Epithelial cell of proximal tubule (primary cell): ENCODE data around the gene SERPINC1. TPM values are rescaled to one million over a fixed set of nuclear protein-coding genes. Genes with fewer than 3 reads are reported as not detected.

Experiments used
- DNase-seq: peaks from one replicate; pipeline ENCODE4 v3.0.0-alpha.2; 2011; ENCODE audit warnings: low read depth
- H3K4me3 ChIP-seq: 2 replicates; pipeline ENCODE4 v1.5.1; 2011; ENCODE audit warnings: low read depth, mild to moderate bottlenecking, low read length
- CTCF ChIP-seq: conservative IDR thresholded peaks from 2 replicates; pipeline ENCODE4 v1.5.1; 2012; ENCODE audit warnings: low read depth, mild to moderate bottlenecking, low read length
- total RNA-seq: library from RNA; depleted of rRNA; stranded (reverse); fragments of >200 nt; gene quantifications from 2 replicates; pipeline ENCODE4 v1.2.3, GENCODE V29; 2015

Gene SERPINC1
- total RNA-seq, 1 donor from 2014 or later: not detected

GRCh38 chr1:173868266-173869020 lies 48.7 kb downstream of the SERPINC1 start, which contains the start of gene ZBTB37:
Gene ZBTB37, plus strand, starts transcription at chr1:173868380. Its CDS starts 1,846 bp downstream, at chr1:173870226.
- peak within 1 kb of the TSS; percentile 94 for H3K4me3 ChIP-seq
- no peak for DNase-seq
- TF ChIP-seq CTCF: no peak

- peak; percentile 94 for DNase-seq
- no peak for TF ChIP-seq CTCF
- peak within 1 kb of the TSS; percentile 94 for H3K4me3 ChIP-seq
These were observed 49.3 kb downstream of the SERPINC1 start, which contains the start of gene GAS5 for GRCh38 chr1:173867753-173868265. Gene GAS5, minus strand, starts transcription at chr1:173867989.

- DNase-seq: no peak
- H3K4me3 ChIP-seq: peak overlapping the region; percentile 94
- TF ChIP-seq CTCF: no peak
These were observed 49.9 kb downstream of the SERPINC1 start for GRCh38 chr1:173867141-173867752.

- no peak for DNase-seq
- peak overlapping the region; percentile 94 for H3K4me3 ChIP-seq
- no peak for TF ChIP-seq CTCF
These were observed 50.6 kb downstream of the SERPINC1 start for GRCh38 chr1:173866413-173867115.

GRCh38 chr1:173865468-173866164 lies 51.5 kb downstream of the SERPINC1 start:
- H3K4me3 ChIP-seq: peak overlapping the region; percentile 94
- no peak for DNase-seq
- no peak for TF ChIP-seq CTCF

GRCh38 chr1:173864179-173864867 lies 52.8 kb downstream of the SERPINC1 start:
- TF ChIP-seq CTCF: no peak
- DNase-seq: no peak
- H3K4me3 ChIP-seq: peak overlapping the region; percentile 94
